Karpas-422 (cell line): Measurements from ENCODE around the gene RRAS2. TPM values are rescaled to one million over a fixed set of nuclear protein-coding genes. Genes with fewer than 3 reads are reported as not detected.

Source experiments
- DNase-seq: peaks from one replicate; pipeline ENCODE4 v3.0.0-alpha.2; 2015
- H2AFZ ChIP-seq: fragments of 200-600 bp; sonication (generic); 2 replicates; pipeline ENCODE4 v1.6.1; 2014; ENCODE audit warnings: antibody characterized with exemption, low read length, mixed read lengths
- H3K27ac ChIP-seq: fragments of 200-600 bp; sonication (generic); 2 replicates; pipeline ENCODE4 v1.5.1; 2014; ENCODE audit warnings: mild to moderate bottlenecking, low read length, moderate library complexity
- H3K27me3 ChIP-seq: fragments of 200-600 bp; sonication (generic); 2 replicates; pipeline ENCODE4 v1.6.1; 2014; ENCODE audit warnings: low read length, mixed read lengths
- H3K36me3 ChIP-seq: fragments of 200-600 bp; sonication (generic); 2 replicates; pipeline ENCODE4 v1.6.1; 2014; ENCODE audit warnings: low read length, mixed read lengths; ENCODE audit not compliant: insufficient read depth
- H3K4me1 ChIP-seq: fragments of 200-600 bp; sonication (generic); 2 replicates; pipeline ENCODE4 v1.6.1; 2014; ENCODE audit warnings: mild to moderate bottlenecking, low read length, mixed read lengths
- H3K4me2 ChIP-seq: fragments of 200-600 bp; sonication (generic); 2 replicates; pipeline ENCODE4 v1.6.1; 2014; ENCODE audit warnings: low read length, low read depth, mild to moderate bottlenecking; ENCODE audit not compliant: poor library complexity, severe bottlenecking
- H3K4me3 ChIP-seq: fragments of 200-600 bp; sonication (generic); 2 replicates; pipeline ENCODE4 v1.5.1; 2014; ENCODE audit warnings: mild to moderate bottlenecking, antibody characterized with exemption, low read length, mixed read lengths
- H3K79me2 ChIP-seq: fragments of 200-600 bp; sonication (generic); 2 replicates; pipeline ENCODE4 v1.6.1; 2014; ENCODE audit warnings: mild to moderate bottlenecking, low read length, mixed read lengths
- H3K9ac ChIP-seq: fragments of 200-600 bp; sonication (generic); 2 replicates; pipeline ENCODE4 v1.6.0; 2014; ENCODE audit warnings: low read length
- H3K9me2 ChIP-seq: fragments of 200-600 bp; sonication (generic), shearing (Covaris generic); replicated peaks from 2 replicates; pipeline ENCODE4 v1.6.0; 2014; ENCODE audit warnings: mild to moderate bottlenecking, low read length, moderate library complexity; ENCODE audit not compliant: insufficient read depth
- H3K9me3 ChIP-seq: fragments of 300-700, 200-600 bp; sonication (generic); 2 replicates; pipeline ENCODE4 v1.6.1; 2014; ENCODE audit warnings: low read length, mixed read lengths
- H4K20me1 ChIP-seq: fragments of 200-600 bp; sonication (generic); 2 replicates; pipeline ENCODE4 v1.6.1; 2014; ENCODE audit warnings: mild to moderate bottlenecking, antibody characterized with exemption, low read length, low read depth; ENCODE audit not compliant: insufficient read depth
- total RNA-seq: library from RNA; depleted of rRNA; stranded (reverse); fragments of >200 nt; shearing (Covaris generic); gene quantifications from 2 replicates; pipeline ENCODE4 v1.2.3, GENCODE V29; 2014; ENCODE audit warnings: low replicate concordance

The RRAS2 gene
- total RNA-seq, 1 experiment from 2014 or later: 2.5 TPM

DNA sequence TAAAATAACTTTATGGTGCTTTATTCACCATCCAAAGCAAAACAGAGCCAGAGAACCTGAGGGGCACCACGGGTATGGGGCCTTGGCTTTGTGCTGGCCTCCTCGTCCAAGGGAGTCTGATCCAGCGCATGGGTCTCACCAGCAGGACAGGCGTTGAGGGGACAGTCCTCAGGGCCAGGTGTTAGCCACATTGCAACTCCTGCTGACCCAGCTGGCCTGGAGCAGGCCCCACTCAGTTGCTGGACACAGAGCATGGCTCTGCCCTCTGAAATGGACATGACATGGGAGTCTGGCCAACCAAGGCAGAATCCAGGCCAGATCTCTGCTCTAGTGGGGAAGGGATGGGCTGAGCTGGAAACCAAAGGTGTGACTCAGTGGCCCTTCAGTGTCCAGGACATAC lies 116.2 kb downstream of the RRAS2 start:
- Histone ChIP-seq H3K36me3 (no peaks in the 10 kb centered on the region), H3K9me2 (no peaks in the 10 kb centered on the region), H3K9me3 (no peaks in the 10 kb centered on the region), H3K9ac (no peak overlapping the region), H3K4me3 (no peak overlapping the region), H3K79me2 (no peaks in the 10 kb centered on the region), H2AFZ (no peak overlapping the region), H3K27ac (no peak overlapping the region), H3K27me3 (no peaks in the 10 kb centered on the region), H3K4me1 (no peaks in the 10 kb centered on the region), H3K4me2 (no peak overlapping the region), H4K20me1 (no peaks in the 10 kb centered on the region)
- DNase-seq: no peak

- Histone ChIP-seq H3K36me3 (no peaks in the 10 kb centered on the region), H3K4me3 (no peak overlapping the region)
- no peak for DNase-seq
Measured at GRCh38 chr11:14242187-14242586, 116.8 kb downstream of the RRAS2 start.

DNA sequence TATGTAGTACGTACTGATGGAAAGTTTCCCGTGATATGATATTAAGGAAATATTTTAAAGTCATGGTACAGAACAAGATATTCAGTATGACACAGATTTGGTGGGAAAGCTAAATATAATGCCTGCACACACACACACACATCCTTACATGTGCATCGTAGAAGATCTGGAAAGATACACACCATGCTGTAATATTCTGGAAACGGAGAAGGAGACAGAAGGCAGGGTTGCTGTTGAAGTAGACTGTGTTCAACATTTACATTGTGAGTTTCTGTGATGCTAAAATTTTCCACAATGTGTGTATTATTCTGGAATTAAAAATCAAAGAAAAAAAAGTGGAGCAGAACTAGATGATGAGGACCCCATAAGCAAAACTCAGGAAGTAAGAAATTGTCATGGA lies 118.0 kb downstream of the RRAS2 start:
- DNase-seq: no peak
- Histone ChIP-seq H3K4me2 (no peak overlapping the region), H3K9ac (no peak overlapping the region), H3K9me3 (no peaks in the 10 kb centered on the region), H3K4me1 (no peaks in the 10 kb centered on the region), H3K4me3 (no peak overlapping the region), H3K27ac (no peak overlapping the region), H2AFZ (no peak overlapping the region), H3K36me3 (no peaks in the 10 kb centered on the region), H3K9me2 (no peaks in the 10 kb centered on the region), H3K27me3 (no peaks in the 10 kb centered on the region), H4K20me1 (no peaks in the 10 kb centered on the region), H3K79me2 (no peaks in the 10 kb centered on the region)

More at GRCh38 chr11:14242187-14242586, 116.8 kb downstream of the RRAS2 start:
- H4K20me1 ChIP-seq: no peaks in the 10 kb centered on the region
- H3K27me3 ChIP-seq: no peaks in the 10 kb centered on the region
- no peak overlapping the region for H3K4me2 ChIP-seq
- no peak overlapping the region for H2AFZ ChIP-seq
- H3K9ac ChIP-seq: no peak overlapping the region
- no peak overlapping the region for H3K27ac ChIP-seq
- H3K4me1 ChIP-seq: no peaks in the 10 kb centered on the region
- H3K79me2 ChIP-seq: no peaks in the 10 kb centered on the region
- H3K9me2 ChIP-seq: no peaks in the 10 kb centered on the region
- H3K9me3 ChIP-seq: no peaks in the 10 kb centered on the region

- no peaks in the 10 kb centered on the region for H3K36me3 ChIP-seq
- no peak overlapping the region for H3K4me3 ChIP-seq
- H3K9ac ChIP-seq: no peak overlapping the region
- H3K79me2 ChIP-seq: no peaks in the 10 kb centered on the region
- no peaks in the 10 kb centered on the region for H3K9me3 ChIP-seq
- H3K27ac ChIP-seq: no peak overlapping the region
- H3K9me2 ChIP-seq: no peaks in the 10 kb centered on the region
- no peaks in the 10 kb centered on the region for H3K27me3 ChIP-seq
- no peak for DNase-seq
- no peaks in the 10 kb centered on the region for H4K20me1 ChIP-seq
- H2AFZ ChIP-seq: no peak overlapping the region
- H3K4me1 ChIP-seq: no peaks in the 10 kb centered on the region
- H3K4me2 ChIP-seq: no peak overlapping the region
Measured at GRCh38 chr11:14240221-14240620, 118.8 kb downstream of the RRAS2 start.

GRCh38 chr11:14237444-14237961 lies 121.5 kb downstream of the RRAS2 start:
- no peak overlapping the region for H3K4me3 ChIP-seq
- no peaks in the 10 kb centered on the region for H3K36me3 ChIP-seq
- H3K79me2 ChIP-seq: no peaks in the 10 kb centered on the region
- no peak overlapping the region for H3K27ac ChIP-seq
- no peaks in the 10 kb centered on the region for H3K4me1 ChIP-seq
- no peak overlapping the region for H3K9ac ChIP-seq
- no peak overlapping the region for H2AFZ ChIP-seq
- peak; percentile 48 for DNase-seq
- no peaks in the 10 kb centered on the region for H3K27me3 ChIP-seq
- no peaks in the 10 kb centered on the region for H3K9me3 ChIP-seq
- no peak overlapping the region for H3K4me2 ChIP-seq
- no peaks in the 10 kb centered on the region for H4K20me1 ChIP-seq
- H3K9me2 ChIP-seq: no peaks in the 10 kb centered on the region

DNA sequence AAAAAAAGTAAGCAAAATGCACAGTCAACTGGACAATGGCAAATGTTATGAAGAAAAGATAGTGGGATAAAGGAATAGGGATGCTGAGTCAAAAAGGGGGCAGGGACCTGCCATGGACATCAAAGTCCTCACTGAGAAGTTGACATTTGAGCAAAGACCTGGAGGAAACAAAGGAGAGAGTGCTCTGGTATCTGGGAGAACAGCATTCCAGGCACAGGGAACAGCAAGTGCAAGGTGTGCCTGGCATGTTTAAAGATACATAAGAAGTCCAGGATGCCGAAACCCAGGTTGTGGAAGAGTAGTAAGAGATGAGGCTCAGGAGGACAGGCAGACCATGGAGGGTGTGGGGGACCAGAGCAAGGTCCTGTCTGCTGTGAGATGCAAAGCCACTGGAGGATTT lies 123.3 kb downstream of the RRAS2 start:
- no peaks in the 10 kb centered on the region for H3K9me3 ChIP-seq
- no peaks in the 10 kb centered on the region for H3K27me3 ChIP-seq
- no peaks in the 10 kb centered on the region for H3K79me2 ChIP-seq
- no peaks in the 10 kb centered on the region for H3K36me3 ChIP-seq
- H3K4me1 ChIP-seq: no peaks in the 10 kb centered on the region
- H3K27ac ChIP-seq: no peak overlapping the region
- no peaks in the 10 kb centered on the region for H4K20me1 ChIP-seq
- no peak overlapping the region for H3K4me3 ChIP-seq
- no peaks in the 10 kb centered on the region for H3K9me2 ChIP-seq
- DNase-seq: no peak
- no peak overlapping the region for H2AFZ ChIP-seq
- H3K9ac ChIP-seq: no peak overlapping the region
- no peak overlapping the region for H3K4me2 ChIP-seq

DNA sequence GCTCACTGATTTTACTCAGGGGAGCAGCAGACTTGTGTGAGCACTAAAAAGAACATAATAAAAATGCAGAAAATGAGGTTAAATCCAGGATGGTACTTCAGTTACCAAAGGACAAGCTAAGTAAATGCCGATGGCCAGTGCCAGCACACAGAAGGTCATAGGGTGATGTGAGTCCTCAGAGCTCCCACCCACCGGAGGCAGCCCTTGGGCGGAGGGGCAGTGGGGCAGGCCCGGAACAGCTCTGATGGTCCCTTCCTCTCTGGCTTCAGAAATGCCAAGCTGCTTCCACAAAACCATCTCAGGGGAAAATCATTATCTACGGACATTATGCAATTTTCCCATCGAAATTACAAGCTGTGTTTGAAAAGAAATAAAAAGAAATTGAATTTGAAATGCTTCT lies 124.5 kb downstream of the RRAS2 start:
- no peak overlapping the region for H3K4me3 ChIP-seq
- H3K4me2 ChIP-seq: no peak overlapping the region
- H2AFZ ChIP-seq: no peak overlapping the region
- no peaks in the 10 kb centered on the region for H3K27me3 ChIP-seq
- no peak for DNase-seq
- H3K79me2 ChIP-seq: no peaks in the 10 kb centered on the region
- no peak overlapping the region for H3K9ac ChIP-seq
- no peaks in the 10 kb centered on the region for H3K4me1 ChIP-seq
- no peaks in the 10 kb centered on the region for H3K36me3 ChIP-seq
- H3K27ac ChIP-seq: no peak overlapping the region
- no peaks in the 10 kb centered on the region for H3K9me2 ChIP-seq
- no peaks in the 10 kb centered on the region for H4K20me1 ChIP-seq
- no peaks in the 10 kb centered on the region for H3K9me3 ChIP-seq

- H2AFZ ChIP-seq: no peak overlapping the region
- no peaks in the 10 kb centered on the region for H3K9me2 ChIP-seq
- H3K4me3 ChIP-seq: no peak overlapping the region
- H3K27me3 ChIP-seq: no peaks in the 10 kb centered on the region
- H4K20me1 ChIP-seq: no peaks in the 10 kb centered on the region
- no peaks in the 10 kb centered on the region for H3K4me1 ChIP-seq
- H3K79me2 ChIP-seq: no peaks in the 10 kb centered on the region
- H3K9me3 ChIP-seq: no peaks in the 10 kb centered on the region
- no peak overlapping the region for H3K4me2 ChIP-seq
- no peaks in the 10 kb centered on the region for H3K36me3 ChIP-seq
- no peak overlapping the region for H3K9ac ChIP-seq
- no peak for DNase-seq
- no peak overlapping the region for H3K27ac ChIP-seq
Measured at GRCh38 chr11:14232652-14233051, 126.3 kb downstream of the RRAS2 start.

DNA sequence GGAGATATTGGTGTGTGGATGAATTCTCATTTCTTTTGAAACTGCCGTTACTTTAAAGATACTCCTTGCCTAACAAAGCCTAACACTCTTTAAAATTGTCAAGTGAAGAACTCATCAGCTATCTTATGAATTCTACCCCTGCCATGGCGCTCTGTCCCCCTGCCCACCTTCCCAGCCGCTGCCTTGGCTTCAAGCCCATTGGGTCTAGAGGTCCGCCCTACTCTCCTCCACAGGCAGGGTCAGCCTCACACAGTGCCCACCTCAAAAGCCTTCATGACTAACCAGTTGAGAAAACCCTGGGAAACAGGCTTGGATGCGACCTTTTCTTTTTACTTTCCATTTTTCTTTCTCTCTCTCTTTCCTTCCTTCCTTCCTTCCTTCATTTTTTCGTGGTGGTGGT lies 128.6 kb downstream of the RRAS2 start:
- H3K27me3 ChIP-seq: no peaks in the 10 kb centered on the region
- no peaks in the 10 kb centered on the region for H3K9me3 ChIP-seq
- no peak overlapping the region for H3K4me2 ChIP-seq
- H3K4me1 ChIP-seq: no peaks in the 10 kb centered on the region
- H3K9ac ChIP-seq: no peak overlapping the region
- no peak for DNase-seq
- H3K36me3 ChIP-seq: no peaks in the 10 kb centered on the region
- no peak overlapping the region for H3K27ac ChIP-seq
- no peak overlapping the region for H3K4me3 ChIP-seq
- no peaks in the 10 kb centered on the region for H4K20me1 ChIP-seq
- no peak overlapping the region for H2AFZ ChIP-seq
- H3K9me2 ChIP-seq: no peaks in the 10 kb centered on the region
- no peaks in the 10 kb centered on the region for H3K79me2 ChIP-seq
